IPS-20b (cell line): ENCODE measurements around the gene AMELX.

Experiments
- H3K27ac ChIP-seq: one replicate; pipeline ENCODE4 v1.5.1; 2013; ENCODE audit warnings: low read length
- H3K27me3 ChIP-seq: 2 replicates; pipeline ENCODE4 v1.6.1; 2013; ENCODE audit warnings: mild to moderate bottlenecking, low read length, inconsistent platforms; ENCODE audit not compliant: insufficient read depth
- H3K36me3 ChIP-seq: 2 replicates; pipeline ENCODE4 v1.6.1; 2013; ENCODE audit warnings: low read depth, mild to moderate bottlenecking, inconsistent platforms, low read length, moderate library complexity; ENCODE audit not compliant: insufficient read depth
- H3K4me1 ChIP-seq: 2 replicates; pipeline ENCODE4 v1.6.1; 2013; ENCODE audit warnings: mild to moderate bottlenecking, control low read depth, inconsistent platforms, low read length, moderate library complexity; ENCODE audit not compliant: insufficient read depth
- H3K4me3 ChIP-seq: 2 replicates; pipeline ENCODE4 v1.5.1; 2013; ENCODE audit warnings: mild to moderate bottlenecking, low read length, inconsistent platforms
- H3K9ac ChIP-seq: 2 replicates; pipeline ENCODE4 v1.6.1; 2013; ENCODE audit warnings: low read depth, mild to moderate bottlenecking, inconsistent platforms, low read length, moderate library complexity
- H3K9me3 ChIP-seq: 2 replicates; pipeline ENCODE4 v1.6.1; 2013; ENCODE audit warnings: mild to moderate bottlenecking, low read depth, low read length, inconsistent platforms; ENCODE audit not compliant: insufficient read depth

The AMELX gene

DNA sequence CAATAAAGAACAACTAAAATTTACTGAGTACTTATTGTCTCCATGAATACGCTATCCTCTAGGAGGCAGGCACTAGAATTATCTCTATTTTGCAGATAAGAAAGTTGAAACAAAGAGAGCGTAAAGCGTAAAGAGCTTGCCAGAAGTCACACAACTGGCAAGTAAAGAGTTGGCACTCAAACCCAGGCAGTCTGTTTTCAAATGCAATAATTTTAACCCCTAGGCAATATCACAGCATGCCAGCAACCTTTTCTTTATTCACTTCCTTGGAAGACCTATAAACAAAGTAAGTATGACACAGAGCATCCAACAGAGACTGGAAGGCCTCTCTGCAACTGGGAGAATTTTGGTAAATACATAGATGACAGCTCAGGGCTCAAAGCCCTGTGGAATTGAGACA is 23.2 kb upstream of the AMELX start:
- no peaks in the 10 kb centered on the region for H3K27me3 ChIP-seq
- H3K9ac ChIP-seq: no peak overlapping the region
- H3K4me1 ChIP-seq: no peaks in the 10 kb centered on the region; the same call in 1 of the 2 replicates

DNA sequence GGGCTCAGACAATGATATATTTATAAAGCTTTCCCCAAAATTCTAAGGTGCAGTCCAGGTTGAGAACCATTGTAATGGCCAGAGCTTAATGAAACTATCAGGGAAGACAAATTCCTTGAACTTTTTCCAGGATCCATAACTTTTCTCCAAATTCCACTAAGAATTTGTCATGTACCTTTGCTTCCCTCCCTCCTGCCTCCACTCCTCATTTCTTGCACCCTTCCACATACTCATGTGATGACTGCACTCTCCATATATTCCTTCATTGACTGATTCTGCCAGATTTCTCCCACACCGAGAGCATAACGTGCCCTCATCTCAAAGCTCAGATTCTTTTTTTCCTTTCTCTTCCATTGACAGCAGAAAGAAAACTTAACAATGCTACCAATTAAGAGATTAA is 20.9 kb upstream of the AMELX start:
- no peak overlapping the region for H3K27ac ChIP-seq
- H3K9ac ChIP-seq: no peak overlapping the region
- H3K4me1 ChIP-seq: no peaks in the 10 kb centered on the region; the same call in 1 of the 2 replicates
- no peaks in the 10 kb centered on the region for H3K27me3 ChIP-seq
- H3K36me3 ChIP-seq: no peaks in the 10 kb centered on the region
- no peak overlapping the region for H3K4me3 ChIP-seq
- H3K9me3 ChIP-seq: no peaks in the 10 kb centered on the region

More for the DNA sequence above, 23.2 kb upstream of the AMELX start:
- no peaks in the 10 kb centered on the region for H3K9me3 ChIP-seq
- H3K36me3 ChIP-seq: no peaks in the 10 kb centered on the region
- no peak overlapping the region for H3K4me3 ChIP-seq
- no peak overlapping the region for H3K27ac ChIP-seq

DNA sequence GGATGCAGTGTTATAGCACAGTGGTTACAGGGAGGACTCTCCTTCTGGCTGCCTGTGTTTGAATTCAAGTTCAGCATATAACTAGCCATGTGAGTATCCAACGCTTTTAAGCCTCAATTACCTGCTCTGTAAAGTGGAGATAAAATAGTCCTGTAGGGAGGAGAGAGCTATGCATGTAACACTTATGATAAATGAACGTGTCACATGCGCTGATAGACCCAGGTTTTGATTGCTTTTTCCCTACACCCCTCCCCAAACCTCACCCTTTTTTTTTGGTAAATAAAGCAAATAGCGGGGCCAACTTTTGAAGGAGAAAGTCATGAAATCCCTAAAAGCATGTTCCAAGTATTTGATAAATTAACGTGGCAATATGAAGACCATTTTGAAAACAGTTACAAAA is 20.4 kb upstream of the AMELX start:
- Histone ChIP-seq H3K27me3 (no peaks in the 10 kb centered on the region), H3K4me1 (no peaks in the 10 kb centered on the region; the same call in 1 of the 2 replicates), H3K4me3 (no peak overlapping the region), H3K9ac (no peak overlapping the region), H3K36me3 (no peaks in the 10 kb centered on the region), H3K27ac (no peak overlapping the region), H3K9me3 (no peaks in the 10 kb centered on the region)

DNA sequence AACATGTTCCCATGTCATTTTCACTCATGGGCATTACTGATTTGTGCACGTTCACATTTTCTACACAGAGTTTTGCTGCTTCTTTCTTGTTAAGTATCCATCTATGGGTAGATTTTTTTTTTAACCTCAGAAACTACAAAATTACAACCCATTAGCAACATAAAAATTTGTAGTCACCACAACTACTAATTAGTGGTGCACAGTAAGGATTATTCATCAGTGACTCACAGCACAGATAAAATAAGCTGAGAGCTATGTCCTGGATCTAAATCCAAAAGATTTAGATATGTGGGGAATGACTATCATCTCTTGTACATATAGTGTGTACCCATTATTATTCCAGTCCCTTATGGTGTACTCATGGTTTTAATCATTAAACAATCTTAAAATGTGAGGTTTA is 19.7 kb upstream of the AMELX start:
- no peak overlapping the region for H3K9ac ChIP-seq
- no peak overlapping the region for H3K27ac ChIP-seq
- H3K36me3 ChIP-seq: no peaks in the 10 kb centered on the region
- H3K4me1 ChIP-seq: no peaks in the 10 kb centered on the region; the same call in 1 of the 2 replicates
- H3K4me3 ChIP-seq: no peak overlapping the region
- no peaks in the 10 kb centered on the region for H3K9me3 ChIP-seq
- H3K27me3 ChIP-seq: no peaks in the 10 kb centered on the region

DNA sequence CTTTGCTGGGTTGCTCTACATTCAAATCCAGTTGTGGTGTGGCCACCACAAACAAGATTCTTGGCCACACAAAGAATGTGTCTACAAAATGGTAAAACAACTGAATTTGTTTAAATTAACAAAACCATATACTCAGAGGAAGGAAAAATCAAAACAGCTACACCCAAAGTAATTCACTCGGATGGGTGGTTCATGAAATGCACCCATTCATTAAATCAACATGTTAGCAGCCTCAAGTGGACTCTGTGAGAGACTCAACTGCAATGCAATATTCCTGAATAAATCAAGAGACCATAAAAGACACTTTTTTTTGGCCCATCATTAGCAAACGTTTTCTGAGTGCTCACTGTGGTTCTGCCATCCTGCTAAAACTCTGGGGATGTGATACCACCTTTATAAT is 11.2 kb upstream of the AMELX start:
- Histone ChIP-seq H3K4me3 (no peak overlapping the region), H3K9ac (no peak overlapping the region), H3K27ac (no peak overlapping the region), H3K4me1 (no peaks in the 10 kb centered on the region), H3K36me3 (no peaks in the 10 kb centered on the region), H3K27me3 (no peaks in the 10 kb centered on the region), H3K9me3 (no peaks in the 10 kb centered on the region)

DNA sequence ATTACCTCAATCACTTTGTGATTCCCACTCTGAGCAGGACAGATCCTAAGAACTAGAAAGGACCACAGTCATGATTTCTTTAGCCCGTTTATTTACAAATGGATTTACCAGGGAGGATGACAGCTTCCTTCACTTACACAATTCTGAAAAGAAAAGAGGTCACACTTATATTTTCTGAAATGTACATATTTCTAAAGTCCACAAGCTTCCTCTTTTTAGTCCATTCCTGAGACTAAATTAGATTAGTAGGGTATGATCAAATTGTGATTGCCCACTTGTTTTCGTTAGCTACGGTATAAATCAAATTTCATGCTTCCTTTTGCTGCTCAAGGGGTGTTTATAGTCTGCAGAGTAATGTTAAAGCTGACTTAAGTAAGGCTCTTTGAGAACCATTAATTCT is 7.6 kb upstream of the AMELX start:
- Histone ChIP-seq H3K27me3 (no peaks in the 10 kb centered on the region), H3K36me3 (no peaks in the 10 kb centered on the region)

DNA sequence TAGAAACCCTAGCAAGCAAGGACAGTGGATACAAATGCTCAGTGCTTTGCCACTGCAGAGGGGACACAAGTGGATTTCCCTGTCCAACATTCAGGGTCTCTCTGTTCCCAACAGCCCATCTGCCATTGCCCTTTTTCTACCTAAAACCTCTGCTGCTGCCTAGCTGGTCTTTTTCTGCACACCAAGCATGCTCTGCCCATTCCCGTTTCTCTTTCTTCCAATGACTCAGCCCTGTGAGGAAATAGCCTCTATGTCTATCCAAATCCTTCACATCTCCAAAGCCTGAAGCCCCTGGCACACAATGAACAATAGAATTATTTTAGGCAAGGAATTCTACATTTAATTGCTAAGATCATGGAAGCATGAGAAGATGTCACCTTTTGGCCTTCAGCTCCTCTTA is 5.7 kb upstream of the AMELX start:
- no peaks in the 10 kb centered on the region for H3K4me1 ChIP-seq
- H3K36me3 ChIP-seq: no peaks in the 10 kb centered on the region
- no peaks in the 10 kb centered on the region for H3K27me3 ChIP-seq
- no peaks in the 10 kb centered on the region for H3K9me3 ChIP-seq
- H3K9ac ChIP-seq: no peak overlapping the region
- H3K27ac ChIP-seq: no peak overlapping the region
- no peak overlapping the region for H3K4me3 ChIP-seq

More for the DNA sequence above, 7.6 kb upstream of the AMELX start:
- Histone ChIP-seq H3K4me3 (no peak overlapping the region), H3K4me1 (no peaks in the 10 kb centered on the region), H3K9ac (no peak overlapping the region), H3K27ac (no peak overlapping the region), H3K9me3 (no peaks in the 10 kb centered on the region)

DNA sequence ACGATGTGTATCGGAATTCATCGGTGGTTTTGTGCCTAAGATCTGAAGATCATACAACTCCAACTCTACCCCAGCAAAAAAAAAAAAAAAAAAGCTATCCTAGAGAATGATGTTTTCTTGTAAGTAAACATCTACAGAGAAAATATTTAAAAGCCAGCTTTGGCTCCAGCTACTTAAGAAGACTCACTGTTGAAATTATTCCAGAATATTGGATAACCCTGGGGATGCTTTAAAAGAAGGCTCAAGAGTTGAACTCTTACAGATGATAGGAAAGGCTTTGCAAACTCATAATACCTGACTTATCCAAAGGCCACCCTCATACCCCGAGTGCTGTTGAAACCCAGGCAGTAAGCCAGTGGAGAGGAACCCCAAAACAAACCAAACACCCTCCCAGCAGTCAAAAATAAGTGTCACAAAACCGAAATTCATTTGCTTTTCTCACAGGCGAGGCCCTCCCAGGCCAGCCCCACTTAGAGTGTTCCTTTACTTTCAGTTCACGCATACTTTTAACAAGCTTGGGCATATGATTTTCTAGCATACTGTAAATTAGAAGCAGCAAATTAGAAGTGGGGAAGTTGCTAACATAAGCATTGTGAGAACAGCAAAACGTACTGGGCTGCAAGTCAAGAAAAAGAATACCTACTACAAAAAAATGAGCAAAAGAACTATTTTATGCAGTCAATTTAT is 2.7 kb upstream of the AMELX start:
- no peaks in the 10 kb centered on the region for H3K27me3 ChIP-seq
- no peak overlapping the region for H3K4me3 ChIP-seq
- no peaks in the 10 kb centered on the region for H3K4me1 ChIP-seq
- H3K36me3 ChIP-seq: no peaks in the 10 kb centered on the region
- no peaks in the 10 kb centered on the region for H3K9me3 ChIP-seq
- H3K27ac ChIP-seq: no peak overlapping the region
- no peak overlapping the region for H3K9ac ChIP-seq

DNA sequence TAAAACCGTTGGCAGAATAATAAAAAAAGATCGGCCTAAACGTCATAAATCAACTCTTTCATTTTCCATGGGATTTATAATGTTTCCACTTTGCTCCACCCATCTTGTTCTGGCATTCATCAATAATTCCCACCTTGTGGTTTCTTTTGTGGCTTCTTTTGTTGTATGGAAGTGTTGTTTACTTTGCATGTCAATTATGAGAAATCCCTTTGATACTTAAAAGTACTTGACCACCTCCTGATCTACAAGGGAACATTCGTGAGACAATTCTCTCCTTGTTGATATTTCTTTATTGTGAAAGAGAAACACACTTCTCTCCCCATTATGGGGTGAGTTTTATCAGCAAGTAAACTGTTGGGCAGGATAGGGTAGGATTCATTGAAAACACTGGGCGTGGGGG is 2.8 kb downstream of the AMELX start:
- Histone ChIP-seq H3K9ac (no peak overlapping the region), H3K4me1 (no peaks in the 10 kb centered on the region), H3K4me3 (no peak overlapping the region), H3K27ac (no peak overlapping the region), H3K36me3 (no peaks in the 10 kb centered on the region), H3K9me3 (no peaks in the 10 kb centered on the region), H3K27me3 (no peaks in the 10 kb centered on the region)

DNA sequence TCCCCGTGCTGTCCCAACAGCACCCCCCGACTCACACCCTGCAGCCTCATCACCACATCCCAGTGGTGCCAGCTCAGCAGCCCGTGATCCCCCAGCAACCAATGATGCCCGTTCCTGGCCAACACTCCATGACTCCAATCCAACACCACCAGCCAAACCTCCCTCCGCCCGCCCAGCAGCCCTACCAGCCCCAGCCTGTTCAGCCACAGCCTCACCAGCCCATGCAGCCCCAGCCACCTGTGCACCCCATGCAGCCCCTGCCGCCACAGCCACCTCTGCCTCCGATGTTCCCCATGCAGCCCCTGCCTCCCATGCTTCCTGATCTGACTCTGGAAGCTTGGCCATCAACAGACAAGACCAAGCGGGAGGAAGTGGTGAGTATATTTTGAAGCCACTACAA is 5.4 kb downstream of the AMELX start:
- no peak overlapping the region for H3K27ac ChIP-seq
- H3K9me3 ChIP-seq: no peaks in the 10 kb centered on the region
- H3K9ac ChIP-seq: no peak overlapping the region
- H3K36me3 ChIP-seq: no peaks in the 10 kb centered on the region
- H3K4me1 ChIP-seq: no peaks in the 10 kb centered on the region
- no peak overlapping the region for H3K4me3 ChIP-seq
- H3K27me3 ChIP-seq: no peaks in the 10 kb centered on the region

DNA sequence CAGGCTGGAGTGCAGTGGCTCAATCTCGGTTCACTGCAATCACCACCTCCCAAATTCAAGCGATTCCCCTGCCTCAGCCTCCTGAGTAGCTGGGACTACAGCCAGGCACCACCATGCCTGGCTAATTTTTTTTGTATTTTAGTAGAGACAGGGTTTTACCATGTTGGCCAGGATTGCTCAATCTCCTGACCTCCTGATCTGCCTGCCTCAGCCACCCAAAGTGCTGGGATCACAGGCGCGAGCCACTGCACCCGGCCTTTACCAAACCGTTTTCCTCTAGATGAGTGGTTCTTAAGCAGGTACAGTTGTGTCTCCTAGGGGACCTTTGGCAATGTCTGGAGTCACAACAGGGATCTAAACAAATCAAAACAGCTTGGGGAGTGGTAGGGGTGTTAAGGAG is 11.6 kb downstream of the AMELX start:
- Histone ChIP-seq H3K4me3 (no peak overlapping the region), H3K9me3 (no peaks in the 10 kb centered on the region), H3K27ac (no peak overlapping the region), H3K4me1 (no peaks in the 10 kb centered on the region), H3K9ac (no peak overlapping the region), H3K36me3 (no peaks in the 10 kb centered on the region), H3K27me3 (no peaks in the 10 kb centered on the region)

DNA sequence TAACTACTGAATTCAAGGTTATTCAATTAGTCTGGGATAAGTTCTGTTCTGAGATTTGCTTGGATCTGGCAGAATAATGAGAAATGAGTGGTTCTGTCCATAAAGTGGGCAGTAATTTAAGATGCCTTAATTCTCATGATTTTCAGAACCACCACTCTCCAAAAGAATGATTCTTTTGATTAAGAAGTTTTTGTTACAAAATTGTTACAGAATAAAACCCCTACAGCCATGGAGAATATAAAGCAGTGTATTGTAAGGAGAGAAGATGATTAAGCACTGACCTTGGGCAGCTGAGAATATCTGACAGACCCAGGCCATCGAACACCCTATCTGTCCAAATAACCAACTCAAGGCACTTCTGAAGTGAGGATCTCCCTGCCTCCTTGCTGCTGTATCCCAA is 12.4 kb downstream of the AMELX start:
- Histone ChIP-seq H3K4me3 (no peak overlapping the region), H3K4me1 (no peaks in the 10 kb centered on the region), H3K27ac (no peak overlapping the region), H3K9me3 (no peaks in the 10 kb centered on the region), H3K9ac (no peak overlapping the region), H3K36me3 (no peaks in the 10 kb centered on the region), H3K27me3 (no peaks in the 10 kb centered on the region)
